Activated T-helper 2 cell treated with anti-CD3 and anti-CD28 coated beads, Interferon-gamma antibody, Interleukin-2, Interleukin-4, amounts not matched to agents 10 μg/mL and 5 μg/mL and 100 μg/mL, durations not matched to agents 14 hours and 24 hours and 36 hours (primary cell): ENCODE results near the gene AKT1. TPM values are rescaled to one million over a fixed set of nuclear protein-coding genes. Genes with fewer than 3 reads are reported as not detected.

Source experiments
- DNase-seq: peaks from one replicate; pipeline ENCODE4 v3.0.0; 2021; ENCODE audit warnings: low spot score
- H3K27ac Mint-ChIP-seq: one replicate; pipeline ENCODE4 v1.8.0; 2021; ENCODE audit warnings: mixed read lengths
- H3K27me3 Mint-ChIP-seq: one replicate; pipeline ENCODE4 v1.8.0; 2021; ENCODE audit warnings: low read depth, mixed read lengths
- H3K36me3 Mint-ChIP-seq: one replicate; pipeline ENCODE4 v1.8.0; 2021; ENCODE audit warnings: low read depth, mixed read lengths
- H3K4me1 Mint-ChIP-seq: one replicate; pipeline ENCODE4 v1.8.0; 2021; ENCODE audit warnings: low read depth, mixed read lengths
- H3K4me3 Mint-ChIP-seq: one replicate; pipeline ENCODE4 v1.8.0; 2021; ENCODE audit warnings: low read depth, mild to moderate bottlenecking, moderate library complexity, mixed read lengths
- H3K9me3 Mint-ChIP-seq: one replicate; pipeline ENCODE4 v1.8.0; 2021; ENCODE audit warnings: mixed read lengths
- intact Hi-C: fragments of 100-400 bp; cut with micrococcal nuclease; formaldehyde crosslinking; loops from one replicate; pipeline ENCODE4 v1.15.1; 2023
- total RNA-seq: library from RNA; stranded (reverse); gene quantifications from 2 replicates; pipeline ENCODE4 v1.2.3, GENCODE V29; 2022

Gene AKT1
- total RNA-seq, 1 donor from 2014 or later = 145 TPM

- no peaks in the 10 kb centered on the region for H3K27me3 Mint-ChIP-seq
- H3K9me3 Mint-ChIP-seq = no peaks in the 10 kb centered on the region
- H3K27ac Mint-ChIP-seq = no peak overlapping the region
- H3K4me1 Mint-ChIP-seq = peaks cover 21% of the 10 kb centered on the region
- H3K4me3 Mint-ChIP-seq = peak overlapping the region; percentile 87
- intact Hi-C loops = loop anchor here (10.0 kb wide), 1 partner anchor 692 kb away; the partner anchor contains the start of gene CRIP1
- no peak for DNase-seq
- H3K36me3 Mint-ChIP-seq = peaks cover 31% of the 10 kb centered on the region
These were observed 2.4 kb downstream of the AKT1 start for GRCh38 chr14:104792945-104793702.

GRCh38 chr14:104792101-104792884 lies 3.3 kb downstream of the AKT1 start:
- no peak overlapping the region for H3K27ac Mint-ChIP-seq
- DNase-seq = no peak
- peaks cover 31% of the 10 kb centered on the region for H3K36me3 Mint-ChIP-seq
- H3K4me3 Mint-ChIP-seq = no peak overlapping the region
- no peaks in the 10 kb centered on the region for H3K9me3 Mint-ChIP-seq
- H3K4me1 Mint-ChIP-seq = peaks cover 21% of the 10 kb centered on the region
- no peaks in the 10 kb centered on the region for H3K27me3 Mint-ChIP-seq
- intact Hi-C loops = loop anchor here (10.0 kb wide), 1 partner anchor 693 kb away; the partner anchor contains the start of gene CRIP1

GRCh38 chr14:104791425-104791824 lies 4.1 kb downstream of the AKT1 start:
- Mint-ChIP-seq H3K4me1 (peaks cover 19% of the 10 kb centered on the region), H3K27me3 (no peaks in the 10 kb centered on the region), H3K9me3 (no peaks in the 10 kb centered on the region), H3K36me3 (peaks cover 31% of the 10 kb centered on the region), H3K27ac (no peak overlapping the region), H3K4me3 (no peak overlapping the region)
- no peak for DNase-seq
- intact Hi-C loops = loop anchor here (10.0 kb wide), 1 partner anchor 693 kb away; the partner anchor contains the start of gene CRIP1

- Mint-ChIP-seq H3K36me3 (peaks cover 31% of the 10 kb centered on the region), H3K27ac (no peak overlapping the region), H3K9me3 (no peaks in the 10 kb centered on the region), H3K4me3 (no peak overlapping the region), H3K4me1 (peaks cover 14% of the 10 kb centered on the region), H3K27me3 (no peaks in the 10 kb centered on the region)
- intact Hi-C loops = loop anchor here (10.0 kb wide), 1 partner anchor 695 kb away; the partner anchor contains the start of gene CRIP1
- no peak for DNase-seq
These were observed 5.5 kb downstream of the AKT1 start for GRCh38 chr14:104789752-104790743.

- Mint-ChIP-seq H3K9me3 (no peaks in the 10 kb centered on the region), H3K4me3 (no peak overlapping the region), H3K27ac (no peak overlapping the region), H3K36me3 (peaks cover 31% of the 10 kb centered on the region), H3K27me3 (no peaks in the 10 kb centered on the region), H3K4me1 (peaks cover 10% of the 10 kb centered on the region)
- intact Hi-C loops = no loop called here
- no peak for DNase-seq
These were observed 6.5 kb downstream of the AKT1 start for GRCh38 chr14:104788873-104789663.

- Mint-ChIP-seq H3K4me1 (peaks cover 3% of the 10 kb centered on the region), H3K27ac (no peak overlapping the region), H3K4me3 (no peak overlapping the region), H3K36me3 (peaks cover 25% of the 10 kb centered on the region), H3K27me3 (no peaks in the 10 kb centered on the region), H3K9me3 (no peaks in the 10 kb centered on the region)
- no peak for DNase-seq
- intact Hi-C loops = no loop called here
These were observed 7.3 kb downstream of the AKT1 start for GRCh38 chr14:104788161-104788818.

GRCh38 chr14:104787736-104788135 lies 7.8 kb downstream of the AKT1 start:
- H3K27me3 Mint-ChIP-seq = no peaks in the 10 kb centered on the region
- no peak overlapping the region for H3K27ac Mint-ChIP-seq
- H3K9me3 Mint-ChIP-seq = no peaks in the 10 kb centered on the region
- H3K4me3 Mint-ChIP-seq = no peak overlapping the region
- H3K36me3 Mint-ChIP-seq = peaks cover 20% of the 10 kb centered on the region
- DNase-seq = no peak
- intact Hi-C loops = no loop called here
- H3K4me1 Mint-ChIP-seq = no peaks in the 10 kb centered on the region

- H3K27me3 Mint-ChIP-seq = no peaks in the 10 kb centered on the region
- H3K4me3 Mint-ChIP-seq = no peak overlapping the region
- H3K27ac Mint-ChIP-seq = no peak overlapping the region
- no peaks in the 10 kb centered on the region for H3K9me3 Mint-ChIP-seq
- DNase-seq = no peak
- intact Hi-C loops = no loop called here
- H3K36me3 Mint-ChIP-seq = peaks cover 16% of the 10 kb centered on the region
- no peaks in the 10 kb centered on the region for H3K4me1 Mint-ChIP-seq
These were observed 8.5 kb downstream of the AKT1 start for GRCh38 chr14:104786726-104787675.

- intact Hi-C loops = no loop called here
- H3K36me3 Mint-ChIP-seq = peaks cover 11% of the 10 kb centered on the region
- no peak overlapping the region for H3K4me3 Mint-ChIP-seq
- no peak for DNase-seq
- H3K27me3 Mint-ChIP-seq = no peaks in the 10 kb centered on the region
- H3K9me3 Mint-ChIP-seq = no peaks in the 10 kb centered on the region
- H3K4me1 Mint-ChIP-seq = no peaks in the 10 kb centered on the region
- H3K27ac Mint-ChIP-seq = no peak overlapping the region
These were observed 9.4 kb downstream of the AKT1 start for GRCh38 chr14:104786091-104786586.

GRCh38 chr14:104785708-104786080 lies 9.9 kb downstream of the AKT1 start:
- no peak for DNase-seq
- Mint-ChIP-seq H3K9me3 (no peaks in the 10 kb centered on the region), H3K27ac (no peak overlapping the region), H3K4me1 (no peaks in the 10 kb centered on the region), H3K27me3 (no peaks in the 10 kb centered on the region), H3K4me3 (no peak overlapping the region), H3K36me3 (peaks cover 7% of the 10 kb centered on the region)
- intact Hi-C loops = no loop called here
